H9 (cell line): ENCODE data around the gene SHANK1. TPM values are rescaled to one million over a fixed set of nuclear protein-coding genes. Genes with fewer than 3 reads are reported as not detected.
A peak's percentile ranks its signal among the peaks of the same experiment; 100 is the strongest.

ENCODE experiments used
- DNase-seq: peaks from one replicate; pipeline ENCODE4 v3.0.0-alpha.2; 2017
- H2AFZ ChIP-seq: one replicate; pipeline ENCODE4 v1.6.1; 2013; ENCODE audit warnings: mild to moderate bottlenecking, low read length, control low read depth, moderate library complexity
- H2AK5ac ChIP-seq: 2 replicates; pipeline ENCODE4 v1.6.1; 2013; ENCODE audit warnings: low read length, control low read depth, mixed read lengths; ENCODE audit not compliant: insufficient read length
- H2BK120ac ChIP-seq: one replicate; pipeline ENCODE4 v1.6.1; 2013; ENCODE audit warnings: low read depth, mild to moderate bottlenecking, low read length, control low read depth, inconsistent platforms; ENCODE audit not compliant: poor library complexity, severe bottlenecking
- H2BK12ac ChIP-seq: 2 replicates; pipeline ENCODE4 v1.6.1; 2013; ENCODE audit warnings: low read length, control low read depth, mixed read lengths, low read depth; ENCODE audit not compliant: insufficient read length
- H2BK15ac ChIP-seq: 2 replicates; pipeline ENCODE4 v1.6.1; 2013; ENCODE audit warnings: low read depth, low read length, control low read depth
- H2BK20ac ChIP-seq: one replicate; pipeline ENCODE4 v1.6.1; 2013; ENCODE audit warnings: low read depth, mild to moderate bottlenecking, low read length, control low read depth, inconsistent platforms; ENCODE audit not compliant: poor library complexity, severe bottlenecking
- H2BK5ac ChIP-seq: 2 replicates; pipeline ENCODE4 v1.6.1; 2013; ENCODE audit warnings: low read length, control low read depth, mixed read lengths; ENCODE audit not compliant: insufficient read length
- H3K14ac ChIP-seq: 2 replicates; pipeline ENCODE4 v1.6.1; 2013; ENCODE audit warnings: low read length, control low read depth; ENCODE audit not compliant: insufficient read depth
- H3K18ac ChIP-seq: 2 replicates; pipeline ENCODE4 v1.6.1; 2013; ENCODE audit warnings: low read depth, mild to moderate bottlenecking, mixed read lengths, low read length, control low read depth; ENCODE audit not compliant: insufficient read length
- H3K23ac ChIP-seq: 2 replicates; pipeline ENCODE4 v1.6.1; 2013; ENCODE audit warnings: low read length, control low read depth, mixed read lengths, low read depth; ENCODE audit not compliant: insufficient read length
- H3K23me2 ChIP-seq: 2 replicates; pipeline ENCODE4 v1.6.1; 2013; ENCODE audit warnings: low read depth, mild to moderate bottlenecking, mixed read lengths, low read length, control low read depth; ENCODE audit not compliant: insufficient read length, poor library complexity, severe bottlenecking
- H3K27ac ChIP-seq: 2 replicates; pipeline ENCODE4 v1.5.1; 2013; ENCODE audit warnings: low read length, control low read depth, mixed read lengths, low read depth; ENCODE audit not compliant: insufficient read length
- H3K27me3 ChIP-seq: 2 replicates; pipeline ENCODE4 v1.6.1; 2013; ENCODE audit warnings: low read length, control low read depth, inconsistent platforms; ENCODE audit not compliant: insufficient read depth
- H3K4ac ChIP-seq: 2 replicates; pipeline ENCODE4 v1.6.1; 2013; ENCODE audit warnings: low read depth, mild to moderate bottlenecking, control low read depth, inconsistent platforms, low read length, moderate library complexity
- H3K4me1 ChIP-seq: 2 replicates; pipeline ENCODE4 v1.6.1; 2013; ENCODE audit warnings: low read length, control low read depth, inconsistent platforms; ENCODE audit not compliant: insufficient read depth
- H3K4me2 ChIP-seq: 2 replicates; pipeline ENCODE4 v1.6.1; 2013; ENCODE audit warnings: low read length, control low read depth, mixed read lengths; ENCODE audit not compliant: insufficient read length, insufficient read depth
- H3K56ac ChIP-seq: 2 replicates; pipeline ENCODE4 v1.6.1; 2013; ENCODE audit warnings: low read depth, mild to moderate bottlenecking, mixed read lengths, low read length, control low read depth; ENCODE audit not compliant: insufficient read length
- H3K79me1 ChIP-seq: 2 replicates; pipeline ENCODE4 v1.6.1; 2013; ENCODE audit warnings: low read depth, mild to moderate bottlenecking, moderate library complexity, low read length, control low read depth, inconsistent platforms; ENCODE audit not compliant: insufficient read depth, poor library complexity, severe bottlenecking
- H3K79me2 ChIP-seq: 2 replicates; pipeline ENCODE4 v1.6.1; 2013; ENCODE audit warnings: low read length, control low read depth, inconsistent platforms; ENCODE audit not compliant: insufficient read depth
- H3K9ac ChIP-seq: 2 replicates; pipeline ENCODE4 v1.6.1; 2013; ENCODE audit warnings: low read length, control low read depth, mixed read lengths; ENCODE audit not compliant: insufficient read length; ENCODE audit errors: extremely low read depth
- H3K9me3 ChIP-seq: one replicate; pipeline ENCODE4 v1.6.1; 2013; ENCODE audit warnings: low read depth, low read length, inconsistent platforms; ENCODE audit not compliant: control insufficient read depth
- H3T11ph ChIP-seq: one replicate; pipeline ENCODE4 v1.6.1; 2013; ENCODE audit warnings: mild to moderate bottlenecking, low read length, control low read depth, inconsistent platforms
- H4K20me1 ChIP-seq: one replicate; pipeline ENCODE4 v1.6.1; 2013; ENCODE audit not compliant: control insufficient read depth, insufficient read length, insufficient read depth
- H4K5ac ChIP-seq: 2 replicates; pipeline ENCODE4 v1.6.1; 2013; ENCODE audit warnings: low read depth, mild to moderate bottlenecking, mixed read lengths, low read length, control low read depth; ENCODE audit not compliant: insufficient read length
- H4K8ac ChIP-seq: replicated peaks from 2 replicates; pipeline ENCODE4 v1.6.1; 2013; ENCODE audit warnings: low read length, control low read depth, mixed read lengths, low read depth; ENCODE audit not compliant: insufficient read length
- H4K91ac ChIP-seq: 2 replicates; pipeline ENCODE4 v1.6.1; 2013; ENCODE audit warnings: low read depth, mild to moderate bottlenecking, moderate library complexity, mixed read lengths, low read length, control low read depth; ENCODE audit not compliant: insufficient read length
- H3K27ac Mint-ChIP-seq, 3 experiments: 2 replicates in 2 of 3; 3 replicates in 1 of 3; pipeline ENCODE4 v1.8.0; 2020 to 2021; ENCODE audit warnings: mixed read lengths in 3 of 3, mild to moderate bottlenecking in 1 of 3, moderate library complexity in 1 of 3
- H3K27me3 Mint-ChIP-seq: 2 replicates; pipeline ENCODE4 v1.8.0; 2021; ENCODE audit warnings: low read depth, mild to moderate bottlenecking, moderate library complexity, mixed read lengths
- H3K36me3 Mint-ChIP-seq, 3 experiments: 2 replicates in 2 of 3; 3 replicates in 1 of 3; pipeline ENCODE4 v1.8.0; 2020 to 2021; ENCODE audit warnings: low read depth in 3 of 3, mixed read lengths in 3 of 3; ENCODE audit not compliant: insufficient read depth in 1 of 3
- H3K4me1 Mint-ChIP-seq, 2 experiments: 2 replicates each; pipeline ENCODE4 v1.8.0; 2020; ENCODE audit warnings: mixed read lengths in 2 of 2
- H3K4me3 Mint-ChIP-seq, 2 experiments: 2 replicates in 1 of 2; 3 replicates in 1 of 2; pipeline ENCODE4 v1.8.0; 2020 to 2021; ENCODE audit warnings: mild to moderate bottlenecking in 2 of 2, mixed read lengths in 2 of 2, moderate library complexity in 1 of 2
- H3K9me3 Mint-ChIP-seq, 2 experiments: 2 replicates in 1 of 2; 3 replicates in 1 of 2; pipeline ENCODE4 v1.8.0; 2020; ENCODE audit warnings: mild to moderate bottlenecking in 2 of 2, mixed read lengths in 2 of 2, moderate library complexity in 1 of 2
- WGBS: extraction: QIAGEN DNeasy Blood & Tissue Kit; methylation state at CpG from one replicate; pipeline ENCODE4 v1.1.7; 2013; ENCODE audit warnings: missing lambda C conversion rate, low lambda C conversion rate, mixed read lengths; ENCODE audit not compliant: insufficient read length; ENCODE audit errors: extremely low coverage; 5-methylcytosine and 5-hydroxymethylcytosine counted together
- total RNA-seq: library from RNA; stranded (reverse); gene quantifications from 2 replicates; pipeline ENCODE4 v1.2.1, GENCODE V29; 2021
- TF ChIP-seq, protein P1 (sequence below): fragments of 200-600 bp; sonication (generic); conservative IDR thresholded peaks from 3 replicates; pipeline ENCODE4 v1.8.0; 2021; ENCODE audit warnings: antibody characterized with exemption, mild to moderate bottlenecking

The SHANK1 gene
- total RNA-seq, 1 experiment from 2014 or later: 1.7 TPM

DNA sequence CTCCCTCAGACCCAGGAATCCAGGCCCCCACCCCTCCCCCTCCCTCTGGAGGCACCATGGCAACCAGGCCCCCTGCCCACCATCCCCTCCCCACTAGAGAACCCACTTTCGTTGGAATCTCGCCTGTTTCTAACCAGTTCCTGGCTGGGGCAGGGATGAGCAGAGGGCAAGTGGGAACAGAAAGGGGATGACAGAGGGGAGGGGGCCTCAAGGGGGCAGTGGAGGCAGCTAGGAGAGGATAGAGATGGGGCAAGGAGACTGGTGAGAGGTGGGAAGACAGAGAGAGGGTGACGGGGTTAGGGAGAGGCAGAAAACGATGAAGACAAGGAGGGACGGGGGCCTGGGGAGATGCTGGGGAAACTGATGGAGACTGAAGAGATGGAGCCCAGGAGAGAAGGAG, 70.9 kb downstream of the SHANK1 start:
- no peaks in the 10 kb centered on the region for H3K79me2 ChIP-seq
- TF ChIP-seq, protein P1, sequence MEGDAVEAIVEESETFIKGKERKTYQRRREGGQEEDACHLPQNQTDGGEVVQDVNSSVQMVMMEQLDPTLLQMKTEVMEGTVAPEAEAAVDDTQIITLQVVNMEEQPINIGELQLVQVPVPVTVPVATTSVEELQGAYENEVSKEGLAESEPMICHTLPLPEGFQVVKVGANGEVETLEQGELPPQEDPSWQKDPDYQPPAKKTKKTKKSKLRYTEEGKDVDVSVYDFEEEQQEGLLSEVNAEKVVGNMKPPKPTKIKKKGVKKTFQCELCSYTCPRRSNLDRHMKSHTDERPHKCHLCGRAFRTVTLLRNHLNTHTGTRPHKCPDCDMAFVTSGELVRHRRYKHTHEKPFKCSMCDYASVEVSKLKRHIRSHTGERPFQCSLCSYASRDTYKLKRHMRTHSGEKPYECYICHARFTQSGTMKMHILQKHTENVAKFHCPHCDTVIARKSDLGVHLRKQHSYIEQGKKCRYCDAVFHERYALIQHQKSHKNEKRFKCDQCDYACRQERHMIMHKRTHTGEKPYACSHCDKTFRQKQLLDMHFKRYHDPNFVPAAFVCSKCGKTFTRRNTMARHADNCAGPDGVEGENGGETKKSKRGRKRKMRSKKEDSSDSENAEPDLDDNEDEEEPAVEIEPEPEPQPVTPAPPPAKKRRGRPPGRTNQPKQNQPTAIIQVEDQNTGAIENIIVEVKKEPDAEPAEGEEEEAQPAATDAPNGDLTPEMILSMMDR: no peak
- no peak overlapping the region for H2BK120ac ChIP-seq
- no peak overlapping the region for H3K27ac Mint-ChIP-seq
- no peak overlapping the region for H3K18ac ChIP-seq
- H4K5ac ChIP-seq: no peak overlapping the region
- no peak overlapping the region for H3T11ph ChIP-seq
- no peak overlapping the region for H2BK20ac ChIP-seq
- H3K79me1 ChIP-seq: no peaks in the 10 kb centered on the region
- WGBS: no CpG with 5 or more reads among the region's 5 CpGs
- no peak overlapping the region for H2BK12ac ChIP-seq
- peak overlapping the region in 1 of 2 experiments; percentile 45; a peak in 2 of 5 replicates for H3K4me3 Mint-ChIP-seq
- H3K4me1 ChIP-seq: peaks cover 4% of the 10 kb centered on the region; the same call in 1 of the 2 replicates
- H3K9ac ChIP-seq: no peak overlapping the region
- peaks cover 28% of the 10 kb centered on the region for H3K27me3 Mint-ChIP-seq
- H2AK5ac ChIP-seq: no peak overlapping the region
- H3K9me3 Mint-ChIP-seq: no peaks in the 10 kb centered on the region; a peak in 2 of 5 replicates
- H2BK5ac ChIP-seq: no peak overlapping the region
- no peak overlapping the region for H4K8ac ChIP-seq
- peaks cover 8 to 24% of the 10 kb centered on the region in 2 experiments for H3K4me1 Mint-ChIP-seq
- no peak overlapping the region for H3K27ac ChIP-seq
- H4K91ac ChIP-seq: no peak overlapping the region
- H3K23ac ChIP-seq: no peak overlapping the region
- no peak overlapping the region for H3K4ac ChIP-seq
- H3K14ac ChIP-seq: no peak overlapping the region
- H3K4me2 ChIP-seq: no peak overlapping the region
- H2AFZ ChIP-seq: no peak overlapping the region
- DNase-seq: no peak
- no peaks in the 10 kb centered on the region for H3K23me2 ChIP-seq
- H3K36me3 Mint-ChIP-seq: no peaks in the 10 kb centered on the region
- H3K56ac ChIP-seq: no peak overlapping the region
- H3K9me3 ChIP-seq: no peaks in the 10 kb centered on the region
- no peaks in the 10 kb centered on the region for H4K20me1 ChIP-seq
- H3K27me3 ChIP-seq: peaks cover 4% of the 10 kb centered on the region
- no peak overlapping the region for H2BK15ac ChIP-seq
